Measurements from ENCODE around the gene KDM2A. TPM values are rescaled to one million over a fixed set of nuclear protein-coding genes. Genes with fewer than 3 reads are reported as not detected.
A peak's percentile ranks its signal among the peaks of the same experiment; 100 is the strongest.

The KDM2A gene
- total RNA-seq, 2 experiments from 2014 or later, result 128 to 134 TPM

GRCh38 chr11:67099831-67100324, 19.2 kb upstream of the KDM2A start:
- DNase-seq (no peak), ATAC-seq (ENCODE audit: low read depth) (peak; percentile 40)
- no peaks in the 10 kb centered on the region for H3K36me3 Mint-ChIP-seq
- no peaks in the 10 kb centered on the region for H3K9me3 Mint-ChIP-seq
- peak overlapping the region; percentile 84 for H3K27ac Mint-ChIP-seq
- H3K4me3 Mint-ChIP-seq, result peak overlapping the region; percentile 31
- peaks cover 31% of the 10 kb centered on the region for H3K4me1 Mint-ChIP-seq
- POLR2A ChIA-PET, result interaction anchor here (0.6 kb wide), 1 partner anchor 58 kb away, joined by 3 read pairs; no protein-coding TSS in a partner anchor
- H3K27me3 Mint-ChIP-seq, result no peaks in the 10 kb centered on the region

GRCh38 chr11:67102664-67103063, 16.4 kb upstream of the KDM2A start:
- Mint-ChIP-seq H3K27me3 (no peaks in the 10 kb centered on the region), H3K36me3 (no peaks in the 10 kb centered on the region), H3K4me3 (no peak overlapping the region), H3K27ac (peak overlapping the region; percentile 71), H3K9me3 (no peaks in the 10 kb centered on the region), H3K4me1 (peaks cover 31% of the 10 kb centered on the region)
- no peak for DNase-seq
- POLR2A ChIA-PET, result interaction anchor here (5.4 kb wide), 1 partner anchor 15 kb away, joined by 43 read pairs; the partner anchor contains the start of gene KDM2A
- ATAC-seq (ENCODE audit: low read depth), result no peak

- Mint-ChIP-seq H3K9me3 (no peaks in the 10 kb centered on the region), H3K27ac (no peak overlapping the region), H3K27me3 (no peaks in the 10 kb centered on the region), H3K36me3 (no peaks in the 10 kb centered on the region), H3K4me3 (no peak overlapping the region), H3K4me1 (peaks cover 16% of the 10 kb centered on the region)
- POLR2A ChIA-PET, result interaction anchor here (0.9 to 5.4 kb wide), 2 partner anchors 11 to 183 kb away, joined by 5 to 43 read pairs; partner anchors contain the start of genes ANKRD13D and KDM2A
- no peak for ATAC-seq (ENCODE audit: low read depth)
- DNase-seq, result no peak
These were observed 13.1 kb upstream of the KDM2A start for GRCh38 chr11:67105964-67106363.

GRCh38 chr11:67111261-67111660, 7.8 kb upstream of the KDM2A start:
- no peak for DNase-seq
- Mint-ChIP-seq H3K9me3 (no peaks in the 10 kb centered on the region), H3K36me3 (peaks cover 2% of the 10 kb centered on the region), H3K4me3 (no peak overlapping the region), H3K27me3 (peaks cover 1% of the 10 kb centered on the region), H3K4me1 (peaks cover 11% of the 10 kb centered on the region), H3K27ac (no peak overlapping the region)
- ATAC-seq (ENCODE audit: low read depth), result no peak
- POLR2A ChIA-PET, result interaction anchor here (0.6 kb wide), 1 partner anchor 13 kb away, joined by 3 read pairs; no protein-coding TSS in a partner anchor

DNA sequence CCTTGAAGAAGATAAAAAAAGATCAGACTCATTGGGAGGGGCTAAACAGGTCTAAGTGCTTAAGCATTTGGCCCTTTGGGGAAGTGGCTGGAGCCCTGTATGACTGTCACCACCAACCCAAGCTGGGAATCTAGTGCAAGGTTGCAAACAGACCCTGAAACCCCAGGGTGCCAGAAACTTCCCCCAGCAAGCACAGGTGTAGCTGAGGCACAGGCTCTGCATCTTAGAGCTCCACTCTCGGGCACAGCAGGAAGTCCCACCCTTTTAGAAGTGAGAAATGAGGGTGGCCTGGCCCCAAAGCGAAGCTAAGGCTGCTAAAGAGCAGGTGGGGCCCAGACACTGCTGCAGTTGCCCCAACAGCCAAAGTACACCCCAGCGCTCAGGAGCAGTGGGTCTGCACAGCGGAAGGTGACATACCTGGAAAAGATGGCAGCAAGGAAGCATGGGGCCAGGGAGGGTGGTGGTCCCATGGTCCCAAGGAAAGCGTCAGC, 5.8 kb upstream of the KDM2A start:
- Mint-ChIP-seq H3K4me1 (peaks cover 19% of the 10 kb centered on the region), H3K9me3 (no peaks in the 10 kb centered on the region), H3K4me3 (no peak overlapping the region), H3K27ac (peak overlapping the region; percentile 71), H3K27me3 (peaks cover 1% of the 10 kb centered on the region), H3K36me3 (peaks cover 2% of the 10 kb centered on the region)
- ATAC-seq (ENCODE audit: low read depth) (no peak), DNase-seq (peak; percentile 32)
- POLR2A ChIA-PET, result interaction anchor here (0.5 to 0.6 kb wide), 2 partner anchors 48 to 55 kb away, joined by 3 read pairs; no protein-coding TSS in a partner anchor

DNA sequence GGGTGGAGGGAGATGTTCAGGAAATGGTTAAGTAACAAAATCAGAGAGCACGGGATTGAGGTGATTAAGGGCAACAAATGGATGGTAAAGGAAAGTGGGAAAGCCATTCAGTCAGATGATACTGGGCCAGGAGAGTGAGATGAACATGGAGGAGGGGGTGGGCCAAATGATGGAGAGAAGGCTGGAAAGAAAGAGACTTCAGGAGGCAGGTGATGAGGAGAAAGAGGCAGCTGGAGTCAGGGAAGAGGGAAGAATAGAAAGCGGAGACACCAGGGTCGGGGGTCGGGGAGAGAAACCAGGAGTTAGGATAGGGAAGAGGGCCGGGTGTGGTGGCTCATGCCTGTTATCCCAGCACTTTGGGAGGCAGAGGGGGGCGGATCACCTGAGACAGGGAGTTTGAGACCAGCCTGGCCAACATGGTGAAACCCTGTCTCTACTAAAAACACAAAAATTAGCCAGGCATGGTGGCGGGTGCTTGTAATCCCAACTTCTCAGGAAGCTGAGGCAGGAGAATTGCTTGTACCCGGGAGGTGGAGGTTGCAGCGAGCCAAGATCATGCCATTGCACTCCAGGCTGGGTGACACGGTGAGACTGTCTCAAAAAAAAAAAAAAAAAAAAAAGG, 4.7 kb upstream of the KDM2A start:
- H3K4me3 Mint-ChIP-seq, result no peak overlapping the region
- H3K27me3 Mint-ChIP-seq, result peaks cover 1% of the 10 kb centered on the region
- peaks cover 19% of the 10 kb centered on the region for H3K4me1 Mint-ChIP-seq
- H3K27ac Mint-ChIP-seq, result no peak overlapping the region
- DNase-seq (peak; percentile 10), ATAC-seq (ENCODE audit: low read depth) (no peak)
- H3K9me3 Mint-ChIP-seq, result no peaks in the 10 kb centered on the region
- peaks cover 2% of the 10 kb centered on the region for H3K36me3 Mint-ChIP-seq
- POLR2A ChIA-PET, result no interaction called here

DNA sequence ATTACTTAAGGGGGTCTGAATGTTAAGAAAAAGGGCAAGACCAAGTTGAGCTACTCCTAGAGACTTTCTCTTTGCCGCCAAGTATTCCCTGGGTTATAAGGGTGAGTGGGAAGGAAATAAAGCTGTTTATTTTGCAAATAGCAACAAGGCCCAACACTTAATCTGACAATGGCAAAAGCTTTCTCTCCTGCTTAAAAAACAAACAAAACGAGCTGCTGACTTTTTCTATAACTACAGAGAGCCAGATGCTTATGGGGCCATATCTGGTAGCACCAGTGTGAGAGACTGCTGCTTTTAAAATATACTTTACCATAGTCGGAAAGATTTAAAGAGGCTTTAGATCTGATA, 2.3 kb upstream of the KDM2A start:
- Mint-ChIP-seq H3K4me3 (no peak overlapping the region), H3K36me3 (peaks cover 15% of the 10 kb centered on the region), H3K9me3 (no peaks in the 10 kb centered on the region), H3K27ac (no peak overlapping the region), H3K4me1 (peaks cover 25% of the 10 kb centered on the region), H3K27me3 (peaks cover 1% of the 10 kb centered on the region)
- ATAC-seq (ENCODE audit: low read depth), result no peak
- POLR2A ChIA-PET, result interaction anchor here (0.7 to 4.7 kb wide), 2 partner anchors 12 to 171 kb away, joined by 3 to 43 read pairs; no protein-coding TSS in a partner anchor
- no peak for DNase-seq

- ATAC-seq (ENCODE audit: low read depth) (no peak), DNase-seq (no peak)
- Mint-ChIP-seq H3K4me1 (peaks cover 29% of the 10 kb centered on the region), H3K4me3 (peak overlapping the region; percentile 76), H3K36me3 (peaks cover 17% of the 10 kb centered on the region), H3K27ac (peak overlapping the region; percentile 76), H3K9me3 (no peaks in the 10 kb centered on the region), H3K27me3 (peaks cover 1% of the 10 kb centered on the region)
- POLR2A ChIA-PET, result interaction anchor here (0.7 to 4.7 kb wide), 2 partner anchors 13 to 35 kb away, joined by 3 to 43 read pairs; no protein-coding TSS in a partner anchor
These were observed 1.9 kb upstream of the KDM2A start for GRCh38 chr11:67117176-67117575.

- Mint-ChIP-seq H3K36me3 (peaks cover 17% of the 10 kb centered on the region), H3K9me3 (no peaks in the 10 kb centered on the region), H3K4me1 (peaks cover 29% of the 10 kb centered on the region), H3K4me3 (peak overlapping the region; percentile 76), H3K27ac (peak overlapping the region; percentile 76), H3K27me3 (peaks cover 1% of the 10 kb centered on the region)
- DNase-seq (no peak), ATAC-seq (ENCODE audit: low read depth) (no peak)
- POLR2A ChIA-PET, result interaction anchor here (0.7 to 4.7 kb wide), 3 partner anchors 8 to 35 kb away, joined by 3 to 43 read pairs (median 5); no protein-coding TSS in a partner anchor
These were observed 1.3 kb upstream of the KDM2A start for GRCh38 chr11:67117672-67118180.

DNA sequence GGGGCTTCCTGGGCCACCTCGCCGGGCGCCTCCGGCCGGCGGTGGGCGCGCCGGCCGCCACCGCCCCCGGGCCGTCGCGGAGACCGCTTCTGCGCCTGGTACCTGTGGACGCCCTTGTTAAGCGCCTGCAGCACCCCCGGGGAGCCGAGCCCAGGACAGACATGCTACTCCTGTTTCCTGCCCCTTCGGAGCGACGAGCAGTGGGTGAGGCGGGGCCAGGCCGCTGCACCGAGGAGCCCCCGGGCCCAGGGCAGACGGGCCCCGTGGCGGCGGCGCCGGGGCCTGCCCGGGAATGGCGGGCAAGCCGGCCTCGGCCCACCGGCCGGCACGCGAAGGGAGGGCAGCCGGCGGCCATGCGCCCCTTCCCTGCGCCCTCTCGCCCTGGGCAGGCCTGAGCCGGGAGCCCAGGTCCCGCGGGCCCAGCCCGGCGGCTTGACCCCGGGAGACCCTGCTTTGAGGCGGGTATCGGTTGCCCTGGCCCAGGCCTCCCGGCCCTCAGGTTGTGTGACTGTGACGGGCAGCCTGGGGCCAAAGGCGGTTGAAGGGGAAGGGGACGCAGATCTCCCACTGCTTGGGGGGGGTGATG, 789 bp upstream of the KDM2A start:
- POLR2A ChIA-PET, result interaction anchor here (0.6 to 4.7 kb wide), 8 partner anchors 9 to 199 kb away, joined by 3 to 43 read pairs (median 4); partner anchors contain the start of gene PC
- DNase-seq (peak; percentile 78), ATAC-seq (ENCODE audit: low read depth) (peak; percentile 23)
- peaks cover 33% of the 10 kb centered on the region for H3K4me1 Mint-ChIP-seq
- peak overlapping the region; percentile 79 for H3K4me3 Mint-ChIP-seq
- peaks cover 1% of the 10 kb centered on the region for H3K27me3 Mint-ChIP-seq
- H3K27ac Mint-ChIP-seq, result peak overlapping the region; percentile 85
- no peaks in the 10 kb centered on the region for H3K9me3 Mint-ChIP-seq
- H3K36me3 Mint-ChIP-seq, result peaks cover 19% of the 10 kb centered on the region

GRCh38 chr11:67119585-67120391, 725 bp downstream of the KDM2A start:
- Mint-ChIP-seq H3K4me3 (peak overlapping the region; percentile 99), H3K27ac (peak overlapping the region; percentile 95), H3K36me3 (peaks cover 23% of the 10 kb centered on the region), H3K27me3 (peaks cover 1% of the 10 kb centered on the region), H3K9me3 (no peaks in the 10 kb centered on the region), H3K4me1 (peaks cover 30% of the 10 kb centered on the region)
- ATAC-seq (ENCODE audit: low read depth) (no peak), DNase-seq (peak; percentile 55)
- POLR2A ChIA-PET, result interaction anchor here (0.6 to 4.7 kb wide), 8 partner anchors 9 to 261 kb away, joined by 3 to 43 read pairs (median 3); no protein-coding TSS in a partner anchor

GRCh38 chr11:67120456-67120855, 1.4 kb downstream of the KDM2A start:
- no peak for DNase-seq
- H3K36me3 Mint-ChIP-seq, result peaks cover 25% of the 10 kb centered on the region
- ATAC-seq (ENCODE audit: low read depth), result no peak
- peaks cover 1% of the 10 kb centered on the region for H3K27me3 Mint-ChIP-seq
- POLR2A ChIA-PET, result interaction anchor here (1.7 kb wide), 1 partner anchor 120 kb away, joined by 12 read pairs; no protein-coding TSS in a partner anchor
- H3K4me1 Mint-ChIP-seq, result peaks cover 32% of the 10 kb centered on the region
- peak overlapping the region; percentile 95 for H3K27ac Mint-ChIP-seq
- no peaks in the 10 kb centered on the region for H3K9me3 Mint-ChIP-seq
- H3K4me3 Mint-ChIP-seq, result peak overlapping the region; percentile 99

Measured in activated naive CD8-positive, alpha-beta T cell treated with anti-CD3 and anti-CD28 coated beads, Interleukin-2, amount 10 ng/mL, durations not matched to agents 7 days and 5 days (primary cell).